K562 treated with DMSO at 1 percent for 12 hours (cell line): ENCODE measurements around the gene OVCH1. TPM values are rescaled to one million over a fixed set of nuclear protein-coding genes. Genes with fewer than 3 reads are reported as not detected.

Experiments
- total RNA-seq: library from RNA; unstranded; fragments of 300-600 nt; gene quantifications from 2 replicates; pipeline ENCODE4 v1.2.3, GENCODE V29; 2022; ENCODE audit not compliant: insufficient read depth

The OVCH1 gene, protein sequence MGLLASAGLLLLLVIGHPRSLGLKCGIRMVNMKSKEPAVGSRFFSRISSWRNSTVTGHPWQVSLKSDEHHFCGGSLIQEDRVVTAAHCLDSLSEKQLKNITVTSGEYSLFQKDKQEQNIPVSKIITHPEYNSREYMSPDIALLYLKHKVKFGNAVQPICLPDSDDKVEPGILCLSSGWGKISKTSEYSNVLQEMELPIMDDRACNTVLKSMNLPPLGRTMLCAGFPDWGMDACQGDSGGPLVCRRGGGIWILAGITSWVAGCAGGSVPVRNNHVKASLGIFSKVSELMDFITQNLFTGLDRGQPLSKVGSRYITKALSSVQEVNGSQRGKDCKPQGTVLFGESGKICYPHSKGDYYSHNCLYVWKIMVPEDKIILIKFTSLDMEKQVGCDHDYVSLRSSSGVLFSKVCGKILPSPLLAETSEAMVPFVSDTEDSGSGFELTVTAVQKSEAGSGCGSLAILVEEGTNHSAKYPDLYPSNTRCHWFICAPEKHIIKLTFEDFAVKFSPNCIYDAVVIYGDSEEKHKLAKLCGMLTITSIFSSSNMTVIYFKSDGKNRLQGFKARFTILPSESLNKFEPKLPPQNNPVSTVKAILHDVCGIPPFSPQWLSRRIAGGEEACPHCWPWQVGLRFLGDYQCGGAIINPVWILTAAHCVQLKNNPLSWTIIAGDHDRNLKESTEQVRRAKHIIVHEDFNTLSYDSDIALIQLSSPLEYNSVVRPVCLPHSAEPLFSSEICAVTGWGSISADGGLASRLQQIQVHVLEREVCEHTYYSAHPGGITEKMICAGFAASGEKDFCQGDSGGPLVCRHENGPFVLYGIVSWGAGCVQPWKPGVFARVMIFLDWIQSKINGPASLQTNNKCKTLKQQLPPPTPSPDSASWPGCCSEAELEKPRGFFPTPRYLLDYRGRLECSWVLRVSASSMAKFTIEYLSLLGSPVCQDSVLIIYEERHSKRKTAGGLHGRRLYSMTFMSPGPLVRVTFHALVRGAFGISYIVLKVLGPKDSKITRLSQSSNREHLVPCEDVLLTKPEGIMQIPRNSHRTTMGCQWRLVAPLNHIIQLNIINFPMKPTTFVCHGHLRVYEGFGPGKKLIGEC
- not detected in 2 replicates for total RNA-seq

DNA sequence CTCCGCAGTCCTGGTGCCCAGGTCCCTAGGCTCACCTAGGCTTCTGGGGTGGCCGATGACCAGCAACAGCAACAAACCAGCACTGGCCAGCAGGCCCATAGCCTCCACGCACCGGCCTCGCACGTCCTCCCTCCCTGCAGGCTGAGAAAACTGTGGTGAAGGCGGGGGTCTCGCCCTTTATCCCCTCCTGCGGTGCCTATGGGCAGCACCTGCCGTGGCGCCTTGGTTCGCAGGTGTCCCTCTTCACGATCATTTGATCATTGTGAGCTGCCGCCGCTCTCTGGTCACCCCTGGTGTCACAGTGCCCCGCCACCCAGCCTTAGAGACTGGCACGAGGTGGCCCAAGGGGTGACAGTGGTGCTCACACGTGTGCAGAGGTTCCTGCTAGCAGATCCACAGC lies at the start of gene OVCH1:
OVCH1 (minus strand) TSS at position 99 of the 400 bp plus-strand sequence; CDS start at position 99, 0 bp downstream.

DNA sequence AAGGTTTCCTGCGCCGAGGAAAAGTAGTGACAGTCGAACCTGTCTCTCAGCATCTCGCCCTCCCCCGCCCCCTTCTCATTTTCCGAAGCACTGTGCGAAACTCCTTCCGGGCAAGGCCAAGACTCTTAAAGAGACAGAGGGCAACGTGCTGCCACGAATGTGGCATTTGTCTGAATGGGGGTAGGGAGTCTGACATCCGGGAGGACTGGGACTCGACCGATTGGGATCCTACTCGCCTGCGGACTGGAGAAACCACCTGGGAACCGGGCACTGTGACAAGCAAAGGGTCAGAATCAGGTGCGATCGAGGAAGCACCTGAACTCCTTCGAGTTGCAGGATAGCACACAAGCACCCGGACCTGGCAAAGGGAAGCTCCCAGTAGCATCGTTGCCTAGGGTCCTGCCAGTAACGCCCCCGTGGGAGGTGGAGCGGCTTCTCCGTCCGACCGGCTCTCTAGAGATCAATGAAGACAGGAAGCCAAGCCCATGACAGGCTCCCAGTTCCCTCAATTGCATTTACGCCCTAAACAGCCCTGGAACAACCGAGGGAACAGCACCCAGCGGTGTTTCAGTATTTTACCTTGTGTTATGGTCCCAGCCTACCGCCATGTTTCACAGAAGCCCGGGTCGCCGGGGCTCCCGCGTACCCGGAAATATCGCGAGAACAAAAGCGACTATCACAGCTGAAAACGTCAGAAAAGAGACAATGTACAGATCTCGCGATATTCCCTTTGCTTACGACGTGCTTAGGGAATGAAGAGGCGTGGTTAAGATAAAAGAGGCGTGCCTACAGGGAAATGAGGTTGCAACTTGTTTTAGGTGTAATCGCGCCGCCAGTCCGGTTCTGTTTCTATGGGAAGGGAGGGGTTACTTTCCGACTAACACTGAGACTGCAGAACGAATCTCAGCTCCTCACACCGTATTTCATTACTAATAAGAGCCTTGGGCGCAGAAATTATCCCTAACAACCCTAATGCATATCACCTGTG lies 116.7 kb downstream of the OVCH1 start, which contains the start of gene ERGIC2:
ERGIC2 (minus strand) TSS at position 637 of the 988 bp plus-strand sequence. CDS start 9,539 bp downstream, outside the sequence.

Other genes with a start within 250 kb of the OVCH1 start
- gene ERGIC2, start 116.5 kb downstream of the OVCH1 start, total RNA-seq, result 16.8 and 30.9 TPM in 2 replicates